NCI-H1048 (cell line): ENCODE results near the gene APPL2.
"Not testable (repeated sequence)": the region's sequence is repeated elsewhere in the genome, so short reads cannot be mapped to it uniquely, and the experiment has no call there.

ENCODE experiments used
- DNase-seq: peaks from one replicate; lab custom pipeline; 2025; lab: John Stamatoyannopoulos, UW

The APPL2 gene

DNA sequence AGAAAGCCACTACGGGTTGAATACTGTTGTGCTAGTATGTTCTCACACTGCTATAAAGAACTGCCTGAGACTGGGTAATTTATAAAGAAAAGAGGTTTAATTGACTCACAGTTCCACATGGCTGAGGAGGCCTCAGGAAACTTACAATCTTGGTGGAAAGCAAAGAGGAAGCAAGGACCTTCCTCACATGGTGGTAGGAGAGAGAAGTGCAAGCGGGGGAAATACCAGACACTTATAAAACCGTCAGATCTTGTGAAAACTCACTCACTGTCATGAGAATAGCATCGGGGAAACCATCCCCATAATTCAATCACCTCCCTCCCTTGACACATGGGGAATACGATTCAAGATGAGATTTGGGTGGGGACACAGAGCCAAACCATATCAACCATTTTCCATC lies 20.5 kb upstream of the APPL2 start:
- DNase-seq: not testable (repeated sequence)

DNA sequence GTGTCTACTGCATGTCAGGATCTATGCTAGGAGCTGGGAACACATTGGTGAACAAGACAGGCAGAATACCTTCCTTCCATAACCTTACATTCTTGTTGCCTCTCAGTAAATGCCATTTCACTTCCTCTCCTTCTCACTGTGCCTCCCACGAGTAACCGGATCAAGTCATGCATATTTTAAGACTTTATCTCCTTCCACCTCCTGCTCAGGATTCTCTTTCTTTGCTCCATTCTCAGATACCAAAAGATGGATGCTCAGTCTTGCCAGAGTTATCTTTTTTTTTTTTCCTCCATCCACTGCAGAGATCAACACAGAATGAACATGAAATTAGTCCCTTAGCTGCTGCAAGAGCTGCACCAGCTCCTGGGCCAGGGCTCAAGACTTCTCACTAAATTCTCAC lies 20.0 kb upstream of the APPL2 start:
- no peak for DNase-seq

DNA sequence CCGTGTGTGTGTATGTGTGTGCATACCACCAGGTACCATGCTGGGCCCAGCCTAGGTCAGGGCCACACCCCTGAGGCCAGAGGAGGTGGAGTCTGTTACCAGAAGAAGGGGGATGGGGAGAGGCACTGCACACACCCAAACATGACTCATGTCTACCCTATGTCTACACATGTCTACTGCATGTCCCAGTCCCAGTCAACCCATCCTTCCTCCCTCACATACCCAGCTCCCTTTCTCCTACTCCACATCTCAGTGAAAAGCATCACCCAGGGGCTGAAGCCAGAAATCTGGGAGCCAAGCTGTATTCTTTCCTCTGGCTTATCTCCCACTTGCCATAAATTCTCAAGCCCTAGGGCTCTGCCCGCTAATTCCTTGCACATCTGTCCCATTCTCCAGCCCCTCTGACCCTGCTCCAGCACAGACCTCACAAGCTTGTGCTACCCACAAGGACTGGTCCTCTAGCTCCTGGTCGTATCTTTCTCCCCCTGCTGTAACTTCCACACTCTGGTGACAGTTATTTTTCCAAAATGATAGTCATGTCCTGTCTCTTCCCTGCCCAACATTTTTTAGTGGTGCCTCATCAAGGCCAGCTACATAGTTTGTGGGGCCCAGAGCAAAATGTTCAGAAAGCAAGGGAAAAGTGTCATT lies 18.0 kb upstream of the APPL2 start:
- no peak for DNase-seq

DNA sequence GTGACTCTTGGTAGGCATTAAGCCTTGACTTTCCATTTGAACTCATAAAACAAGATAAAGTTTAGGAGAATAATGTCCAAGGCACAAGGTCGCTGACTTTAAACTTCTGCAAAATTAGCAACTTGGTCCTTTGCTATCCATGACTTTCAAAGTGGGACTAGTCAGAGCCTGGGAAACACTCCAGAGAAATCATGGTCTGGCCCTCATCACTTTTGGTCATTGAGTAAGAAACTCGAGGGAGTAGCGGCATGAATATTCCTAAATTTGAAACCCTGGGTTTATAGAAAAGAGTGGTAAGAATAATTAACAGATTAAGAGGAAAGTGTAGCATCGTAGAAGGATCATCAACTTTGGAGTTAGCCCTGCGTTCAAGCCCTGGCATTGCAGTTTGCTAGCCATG lies 16.9 kb upstream of the APPL2 start:
- DNase-seq: no peak

DNA sequence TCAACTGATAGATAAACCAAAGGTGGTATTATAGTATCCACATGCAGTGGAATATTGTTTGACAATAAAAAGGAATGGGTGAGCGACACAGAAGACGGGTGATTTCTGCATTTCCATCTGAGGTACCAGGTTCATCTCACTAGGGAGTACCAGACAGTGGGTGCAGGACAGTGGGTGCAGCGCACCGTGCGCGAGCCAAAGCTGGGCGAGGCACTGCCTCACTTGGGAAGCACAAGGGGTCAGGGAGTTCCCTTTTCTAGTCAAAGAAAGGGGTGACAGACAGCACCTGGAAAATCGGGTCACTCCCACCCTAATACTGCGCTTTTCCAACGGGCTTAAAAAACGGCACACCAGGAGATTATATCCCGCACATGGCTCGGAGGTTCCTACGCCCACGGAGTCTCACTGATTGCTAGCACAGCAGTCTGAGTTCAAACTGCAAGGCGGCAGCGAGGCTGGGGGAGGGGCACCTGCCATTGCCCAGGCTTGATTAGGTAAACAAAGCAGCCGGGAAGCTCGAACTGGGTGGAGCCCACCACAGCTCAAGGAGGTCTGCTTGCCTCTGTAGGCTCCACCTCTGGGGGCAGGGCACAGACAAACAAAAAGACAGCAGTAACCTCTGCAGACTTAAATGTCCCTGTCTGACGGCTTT lies 9.9 kb upstream of the APPL2 start:
- not testable (repeated sequence) for DNase-seq

DNA sequence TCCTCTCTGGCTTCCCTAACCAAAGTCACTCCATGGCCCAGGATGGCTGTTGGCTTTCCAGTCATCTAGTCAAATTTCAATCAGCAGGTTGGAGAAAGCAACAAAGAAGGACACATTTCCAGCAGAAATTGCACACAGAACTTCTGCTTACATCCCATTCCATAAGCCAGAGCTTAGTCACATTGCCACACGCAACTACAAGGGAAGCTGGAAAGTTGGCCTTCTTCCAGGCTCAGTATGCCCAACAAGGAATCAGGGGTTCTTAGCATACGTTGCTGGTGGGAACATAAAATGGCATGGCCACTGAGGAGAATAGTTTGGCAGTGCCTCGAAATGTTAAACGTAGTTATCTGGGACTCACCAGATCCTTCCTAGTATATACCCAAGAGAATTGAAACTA lies 9.3 kb upstream of the APPL2 start:
- no peak for DNase-seq

DNA sequence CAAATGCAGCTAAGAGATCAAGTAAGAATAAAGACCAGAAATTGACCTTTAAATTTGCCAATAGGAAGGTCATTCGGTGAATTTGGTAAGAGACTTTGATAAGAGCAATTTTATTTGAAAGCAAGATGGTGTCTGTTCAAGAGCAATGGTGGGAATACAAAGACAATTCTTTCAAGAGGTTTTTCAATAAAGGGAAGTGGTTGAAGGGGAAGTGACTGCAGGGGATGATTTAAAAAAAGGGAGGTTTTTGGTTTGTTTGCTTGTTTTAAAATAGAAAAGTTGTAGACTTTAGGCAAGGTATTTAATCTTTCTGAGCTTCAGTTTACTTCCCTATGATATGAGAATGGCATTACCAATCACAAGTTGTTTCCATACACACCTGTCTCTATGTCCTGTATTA lies 4.3 kb upstream of the APPL2 start:
- DNase-seq: no peak

DNA sequence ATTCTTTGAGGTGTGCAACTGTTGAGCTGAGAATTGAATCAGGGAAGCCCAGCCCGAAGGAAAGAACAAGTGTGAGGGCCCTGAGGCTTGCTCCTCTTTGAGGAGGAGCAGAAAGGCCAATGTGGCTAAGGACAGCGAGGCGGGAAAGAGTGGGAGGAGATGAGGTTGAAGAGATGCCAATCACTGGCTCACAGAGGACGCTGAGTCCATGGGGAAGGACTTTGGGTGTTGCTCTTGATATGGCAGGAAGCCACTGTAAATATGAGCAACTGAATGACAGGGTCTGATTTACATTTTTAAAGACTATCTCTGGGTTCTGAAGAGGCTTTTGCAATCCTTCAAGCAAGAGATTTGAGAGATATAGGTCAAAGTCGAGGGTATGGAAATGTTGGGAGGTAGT lies 3.3 kb upstream of the APPL2 start:
- no peak for DNase-seq

DNA sequence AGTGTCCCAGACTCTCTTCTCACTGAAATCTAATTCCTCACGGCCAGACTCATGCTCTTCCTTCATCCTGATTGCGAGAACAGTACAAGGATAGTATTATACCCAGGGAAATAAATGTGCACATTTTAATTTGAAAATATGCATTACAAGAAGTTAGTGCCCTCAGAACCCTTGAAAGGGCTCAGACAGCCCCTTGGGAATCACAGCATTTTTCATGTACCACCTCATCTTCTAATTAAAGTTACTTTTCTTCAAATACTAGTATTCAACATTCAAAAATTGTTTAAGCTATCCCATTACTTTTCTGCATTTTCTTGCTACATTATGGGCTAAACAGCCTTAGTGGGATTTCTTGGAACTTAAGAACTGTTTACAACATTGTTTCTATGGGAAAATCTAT lies 1.7 kb upstream of the APPL2 start:
- no peak for DNase-seq

DNA sequence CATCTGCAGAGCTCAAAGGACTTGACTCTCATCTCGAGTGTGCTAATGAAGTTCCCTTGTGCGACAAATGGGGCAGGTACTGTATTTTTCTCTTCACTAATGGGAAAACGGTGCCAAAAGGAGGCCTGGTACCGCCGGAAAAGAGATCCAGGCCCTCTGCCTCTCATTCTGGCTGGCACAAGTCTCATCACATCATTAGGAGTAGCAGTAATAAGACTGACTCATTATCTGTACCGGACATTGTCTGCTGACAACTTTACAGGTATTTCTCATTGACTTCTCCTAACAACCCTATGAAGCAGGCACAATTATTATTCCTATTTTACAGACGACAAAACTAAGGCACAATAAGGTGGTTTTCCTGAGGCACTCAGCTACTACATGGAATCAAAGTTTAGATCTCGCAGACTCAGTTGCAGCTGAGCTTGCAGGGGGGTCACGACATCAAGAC lies 668 bp downstream of the APPL2 start:
- no peak for DNase-seq

DNA sequence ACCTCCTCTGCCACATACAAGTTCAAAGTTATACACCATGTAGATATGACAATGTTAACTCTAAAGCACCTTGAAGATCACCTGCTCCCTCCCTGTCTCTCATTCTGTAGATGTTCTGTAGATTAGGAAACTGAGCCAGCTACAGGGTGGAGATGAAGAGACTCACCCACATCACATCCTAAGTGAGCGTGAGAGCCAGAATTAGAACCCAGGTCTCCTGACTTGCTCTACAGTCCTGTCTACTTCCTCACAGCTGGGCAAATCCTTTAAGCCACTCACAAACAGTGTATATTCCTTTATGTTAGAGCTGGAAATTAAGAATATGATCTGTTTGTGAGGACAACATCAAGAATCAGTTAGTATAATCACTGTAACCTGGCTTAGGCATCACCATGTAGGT lies 1.8 kb downstream of the APPL2 start:
- DNase-seq: no peak

DNA sequence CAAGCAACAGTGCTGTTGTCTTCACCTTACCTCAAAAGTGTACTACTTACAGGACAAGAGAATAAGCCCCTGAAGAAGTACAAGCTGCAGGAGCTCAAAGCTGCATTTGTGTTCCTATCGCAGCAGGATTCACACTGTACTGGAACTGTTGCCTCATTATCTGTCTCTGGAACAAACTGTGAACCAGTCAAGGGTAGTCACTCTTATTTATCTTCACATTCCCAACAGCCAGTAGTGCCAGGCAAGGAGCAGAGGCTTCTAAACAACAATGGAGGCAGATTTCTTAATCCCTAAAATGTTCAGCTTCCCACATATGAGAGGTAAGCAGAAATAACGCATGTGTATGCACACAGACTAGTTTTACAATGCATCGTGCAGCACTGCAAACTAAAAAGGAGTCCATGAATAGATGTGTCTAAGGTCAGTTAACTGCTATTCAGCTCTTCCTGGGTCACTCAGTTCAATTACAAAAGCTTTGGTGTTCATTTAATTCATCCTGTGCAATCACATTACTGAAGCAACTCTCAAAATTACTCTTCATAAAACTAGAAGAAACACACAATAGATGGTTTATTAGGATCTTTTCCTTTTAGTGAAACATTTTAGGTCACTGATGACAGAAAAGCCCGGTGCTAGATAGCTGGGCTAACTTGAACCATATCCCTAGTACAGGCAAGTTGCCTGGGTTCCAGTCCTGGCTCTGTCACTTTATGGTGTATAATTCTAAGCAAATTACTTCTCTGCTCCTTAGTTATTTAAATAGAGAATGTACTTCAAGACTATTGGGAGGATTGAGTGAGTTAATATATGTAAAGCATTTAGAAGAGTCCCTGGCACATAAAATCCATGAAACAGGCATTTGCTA lies 2.7 kb downstream of the APPL2 start:
- no peak for DNase-seq

DNA sequence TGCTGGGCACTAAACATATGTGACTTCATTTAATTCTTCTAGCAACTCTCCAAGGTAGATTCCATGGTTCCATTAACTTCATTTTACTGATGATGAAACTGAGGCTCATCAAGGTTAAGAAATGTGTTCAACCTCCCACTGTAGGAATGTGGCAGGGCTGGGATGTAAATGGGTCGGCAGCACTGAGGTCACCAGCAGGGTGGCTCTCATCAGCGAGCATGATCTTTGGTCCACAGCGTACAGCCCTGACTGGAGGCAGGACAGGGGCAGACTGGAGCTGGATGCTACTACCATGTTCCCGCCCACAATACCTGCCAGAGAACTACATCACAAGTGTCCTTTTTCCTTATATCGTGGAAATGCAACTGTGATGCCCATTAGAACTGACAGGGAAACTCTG lies 4.6 kb downstream of the APPL2 start:
- DNase-seq: no peak

DNA sequence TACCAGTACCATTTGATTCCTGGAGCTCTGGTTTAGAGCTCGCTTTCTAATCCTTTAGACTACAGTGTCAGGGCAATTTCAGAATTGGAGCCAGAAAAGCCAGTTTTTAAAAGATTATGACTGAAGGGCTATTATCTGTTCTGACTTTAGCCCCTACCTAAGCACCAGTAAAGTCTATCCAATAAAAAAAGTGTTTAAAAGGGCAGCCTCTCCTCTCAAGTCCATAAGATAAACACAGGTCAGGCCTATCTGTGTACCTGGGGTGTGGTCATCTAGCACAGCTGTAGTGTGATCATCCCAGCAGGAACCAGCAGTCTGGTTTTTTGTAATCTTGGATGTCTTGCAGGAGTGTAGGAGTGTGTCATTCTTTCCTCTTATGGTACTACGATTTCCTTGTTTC lies 6.6 kb downstream of the APPL2 start:
- DNase-seq: no peak

DNA sequence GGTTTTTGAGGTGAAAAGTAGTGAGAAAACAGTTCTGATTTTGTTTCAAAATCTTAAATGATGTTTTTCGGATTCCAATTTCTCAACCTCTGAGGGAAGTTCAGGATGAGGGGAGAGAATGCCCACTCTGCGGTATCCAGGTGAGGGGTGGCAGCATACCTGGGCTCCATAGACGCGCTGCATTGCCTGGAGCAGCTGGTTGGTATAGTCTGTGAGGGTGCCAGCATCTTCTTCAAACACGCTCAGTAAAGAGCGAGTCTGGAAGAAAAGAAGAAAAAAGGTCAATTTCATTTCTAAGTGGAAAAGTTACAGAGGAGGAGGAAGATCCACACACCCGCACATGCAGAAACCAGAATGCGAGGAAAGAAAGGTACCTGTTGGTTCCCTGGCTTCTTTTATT lies 7.0 kb downstream of the APPL2 start:
- no peak for DNase-seq

DNA sequence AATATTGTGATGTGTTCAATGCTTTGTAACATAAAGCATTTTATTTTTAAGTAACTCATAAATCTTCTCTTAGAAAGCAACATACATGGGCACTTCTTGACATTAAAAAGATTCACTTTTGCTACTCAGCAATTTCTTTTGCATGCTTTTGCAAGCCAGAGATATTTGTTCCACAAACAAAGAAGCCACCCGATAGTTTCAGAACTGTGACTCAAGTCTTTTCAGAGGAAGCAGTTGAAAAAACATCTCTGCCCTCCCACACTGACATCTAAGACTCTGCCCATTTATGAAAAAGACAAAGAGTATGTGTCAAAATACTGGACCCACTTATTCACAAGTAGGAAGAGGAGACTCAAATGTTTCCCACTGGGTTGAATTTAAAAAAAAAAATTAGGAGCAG lies 7.5 kb downstream of the APPL2 start:
- DNase-seq: no peak

DNA sequence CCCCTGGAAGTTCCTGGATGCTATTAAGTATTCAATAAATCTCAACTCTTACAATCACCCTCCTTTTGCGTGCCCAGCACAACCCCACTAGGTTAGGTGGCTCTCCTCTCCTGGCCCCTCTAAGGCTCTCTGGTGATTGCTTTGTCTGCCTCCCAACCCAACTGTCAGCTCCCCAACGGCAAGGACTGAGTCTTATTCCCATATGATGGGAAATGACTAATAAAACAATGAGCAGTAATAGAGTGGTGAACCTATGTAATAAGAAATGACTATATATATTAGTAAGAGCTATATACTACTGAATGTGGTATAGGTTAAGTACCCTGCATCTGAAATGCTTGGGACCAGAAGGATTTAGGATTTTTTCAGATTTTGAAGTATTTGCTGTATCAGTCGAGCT lies 8.1 kb downstream of the APPL2 start:
- no peak for DNase-seq

DNA sequence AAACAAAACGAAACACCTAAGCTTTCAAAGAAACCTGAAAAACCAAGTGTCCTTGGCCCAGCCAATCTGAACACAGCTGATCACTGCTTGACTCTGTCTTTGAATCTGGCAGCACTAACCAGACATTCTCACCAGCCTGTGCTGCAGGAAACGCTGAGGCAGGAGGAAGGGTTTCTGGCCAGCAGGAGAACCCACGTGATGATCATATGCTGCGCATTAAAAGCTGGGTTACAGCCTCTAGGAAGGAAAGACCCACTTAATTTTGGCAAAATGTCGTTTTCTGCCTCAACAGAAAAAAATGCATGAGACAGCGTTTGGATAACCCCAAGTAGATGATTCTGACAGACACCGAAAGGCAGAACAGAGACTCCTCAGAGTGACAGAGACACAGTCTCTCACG lies 9.8 kb downstream of the APPL2 start:
- no peak for DNase-seq

DNA sequence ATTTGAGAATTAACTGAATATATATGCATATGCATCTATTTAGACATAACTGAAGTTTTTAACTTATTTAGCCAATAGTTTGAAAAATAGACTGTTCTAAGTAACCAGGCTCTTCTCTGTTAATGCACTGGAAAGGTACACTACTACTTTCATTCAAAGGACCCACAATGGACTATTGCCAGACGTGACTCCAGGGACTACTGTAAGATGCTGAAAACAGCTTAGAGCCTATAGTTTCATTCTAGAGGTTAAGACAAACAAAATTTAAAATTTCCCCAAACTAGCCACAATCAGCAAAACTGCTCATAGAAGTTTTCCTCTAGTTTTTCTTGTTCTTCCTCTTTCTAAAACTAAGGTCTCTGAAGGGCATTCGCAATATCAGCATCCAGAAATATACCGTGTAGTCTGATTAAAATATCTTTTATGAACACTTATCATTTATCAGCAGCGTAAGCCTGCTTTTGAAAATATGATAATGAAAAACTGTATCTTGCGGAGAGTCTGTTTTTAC lies 10.4 kb downstream of the APPL2 start:
- DNase-seq: no peak

DNA sequence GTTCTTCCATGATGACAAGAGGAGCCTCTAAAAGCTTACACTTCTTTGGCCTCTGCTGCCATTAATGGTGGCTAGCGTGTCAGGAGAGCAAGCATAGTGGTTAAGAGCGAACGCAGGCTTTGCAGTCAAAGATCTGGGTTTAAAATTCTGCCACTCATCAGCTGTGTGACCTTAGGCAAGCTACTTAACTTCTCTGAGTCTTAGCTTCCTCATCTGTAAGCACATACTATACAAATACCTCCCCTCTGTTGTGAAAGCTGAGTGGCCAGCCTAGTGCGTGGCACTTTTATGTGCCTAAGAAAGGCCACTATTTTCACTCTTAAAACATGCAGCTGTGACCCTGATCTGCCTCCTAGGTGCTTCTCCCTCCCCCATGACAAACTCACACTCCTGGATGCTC lies 11.6 kb downstream of the APPL2 start:
- DNase-seq: no peak

DNA sequence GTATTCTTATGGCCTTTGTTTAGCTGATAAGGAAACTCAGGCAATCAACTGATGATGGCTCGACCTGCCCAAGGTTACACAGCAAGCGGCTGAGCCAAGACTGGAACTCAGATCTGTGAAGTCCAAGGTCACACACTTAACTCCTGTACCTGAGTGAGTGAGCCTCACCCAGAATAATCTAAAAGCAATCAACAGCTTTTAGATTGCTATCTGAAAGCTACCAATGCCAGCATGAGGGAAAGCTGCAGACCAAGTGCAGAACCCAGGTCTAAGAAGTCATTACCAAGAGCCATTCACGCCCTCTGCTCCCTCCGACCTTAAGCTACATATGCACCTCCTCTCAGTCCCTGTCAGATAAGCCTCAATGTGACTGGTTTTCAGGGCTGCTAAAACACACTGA lies 12.1 kb downstream of the APPL2 start:
- no peak for DNase-seq

DNA sequence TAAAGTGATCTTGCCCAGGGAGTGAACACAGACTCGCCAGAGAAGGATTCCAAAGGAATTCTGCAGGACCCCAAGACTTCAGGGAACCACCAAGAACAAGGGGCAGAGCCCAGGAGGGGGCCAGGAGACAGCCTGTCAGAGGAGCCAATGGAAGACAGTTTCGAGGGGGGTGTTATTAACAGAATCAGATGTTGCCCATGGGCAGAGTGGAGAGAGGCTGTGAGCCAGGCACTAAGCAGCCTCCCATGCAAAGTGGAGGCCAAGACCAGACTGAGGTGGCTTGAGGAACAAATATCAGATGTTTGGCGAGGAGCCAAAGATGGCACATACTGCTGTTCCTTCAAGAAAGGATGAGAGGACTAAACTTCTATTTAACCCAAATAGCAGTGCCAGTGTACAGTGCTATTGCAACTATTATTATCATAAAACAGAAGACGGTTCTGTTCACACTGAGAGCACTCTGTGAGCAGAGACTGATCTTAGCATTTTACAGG lies 12.6 kb downstream of the APPL2 start:
- DNase-seq: no peak
